H1 (cell line): ENCODE measurements around the gene PRKAR1B. TPM values are rescaled to one million over a fixed set of nuclear protein-coding genes. Genes with fewer than 3 reads are reported as not detected.

Source experiments
- CTCF ChIA-PET: fragments of 300-600 bp; sonication (Branson Sonifier 250); formaldehyde crosslinking; loops from one replicate; lab custom pipeline; 2021; ENCODE audit not compliant: partially characterized antibody; lab: Charles Lee
- POLR2A ChIA-PET: fragments of 300-600 bp; sonication (Branson Sonifier 250); formaldehyde crosslinking; loops from one replicate; lab custom pipeline; 2021; ENCODE audit warnings: inconsistent platforms; ENCODE audit not compliant: partially characterized antibody; lab: Charles Lee
- DNase-seq, 2 experiments: peaks; one replicate each; pipeline versions ENCODE4 v3.0.0 to v3.0.0-alpha.2; 2010 to 2022; ENCODE audit warnings: low spot score in 2 of 2, low read depth in 1 of 2, mixed read lengths in 1 of 2
- FAIRE-seq: peaks from 2 replicates; lab custom pipeline; 2011; peaks lifted over from hg19 to GRCh38; lab: Jason Lieb, UNC
- H2AFZ ChIP-seq: 2 replicates; pipeline ENCODE4 v1.8.1; 2012; ENCODE audit warnings: low read length, inconsistent platforms
- H2AK5ac ChIP-seq: 2 replicates; pipeline ENCODE4 v1.6.1; 2013; ENCODE audit warnings: low read depth, low read length
- H2BK120ac ChIP-seq: replicated peaks from 2 replicates; pipeline ENCODE3; 2013; ENCODE audit warnings: low read depth, low read length, inconsistent platforms
- H2BK12ac ChIP-seq: 2 replicates; pipeline ENCODE4 v1.6.1; 2013; ENCODE audit warnings: low read depth, low read length
- H2BK15ac ChIP-seq: 2 replicates; pipeline ENCODE4 v1.6.1; 2013; ENCODE audit warnings: low read length
- H2BK20ac ChIP-seq: 2 replicates; pipeline ENCODE4 v1.6.1; 2013; ENCODE audit warnings: low read length
- H2BK5ac ChIP-seq: 2 replicates; pipeline ENCODE4 v1.6.1; 2013; ENCODE audit warnings: low read depth, low read length
- H3K14ac ChIP-seq: 2 replicates; pipeline ENCODE4 v1.6.1; 2013; ENCODE audit warnings: inconsistent platforms; ENCODE audit not compliant: insufficient read length
- H3K18ac ChIP-seq: 2 replicates; pipeline ENCODE4 v1.6.1; 2013; ENCODE audit warnings: low read length; ENCODE audit errors: extremely low read depth
- H3K23ac ChIP-seq: 2 replicates; pipeline ENCODE4 v1.6.1; 2013; ENCODE audit warnings: inconsistent platforms; ENCODE audit not compliant: insufficient read length
- H3K23me2 ChIP-seq: 2 replicates; pipeline ENCODE4 v1.6.1; 2013; ENCODE audit warnings: low read depth, low read length
- H3K27ac ChIP-seq: 2 replicates; pipeline ENCODE4 v1.6.1; 2011; ENCODE audit warnings: low read depth, low read length, inconsistent platforms
- H3K27me3 ChIP-seq, 4 experiments: replicated peaks in 1 of 4; 1 replicate in 1 of 4; 2 replicates in 3 of 4; pipeline versions ENCODE4 v1.6.1 to v1.8.1; 2011 to 2013; ENCODE audit warnings: low read length in 3 of 4, mild to moderate bottlenecking in 3 of 4, inconsistent platforms in 2 of 4, mixed read lengths in 2 of 4, moderate library complexity in 1 of 4; ENCODE audit not compliant: control insufficient read depth in 3 of 4, insufficient read depth in 3 of 4; ENCODE audit errors: extremely low read depth in 1 of 4
- H3K36me3 ChIP-seq, 4 experiments: 2 replicates each; pipeline versions ENCODE4 v1.6.1 to v1.8.1; 2011 to 2013; ENCODE audit warnings: mild to moderate bottlenecking in 4 of 4, low read length in 3 of 4, moderate library complexity in 2 of 4, control low read depth in 1 of 4, inconsistent platforms in 1 of 4; ENCODE audit not compliant: insufficient read depth in 4 of 4, control insufficient read depth in 2 of 4
- H3K4ac ChIP-seq: replicated peaks from 2 replicates; pipeline ENCODE3; 2013; ENCODE audit warnings: low read length, low read depth, mixed read lengths, inconsistent platforms; ENCODE audit not compliant: insufficient read length
- H3K4me1 ChIP-seq, 4 experiments: replicated peaks in 1 of 4; 1 replicate in 1 of 4; 2 replicates in 3 of 4; pipeline versions ENCODE4 v1.6.1 to v1.8.1; 2011 to 2013; ENCODE audit warnings: low read length in 3 of 4, inconsistent platforms in 2 of 4, mixed read lengths in 1 of 4; ENCODE audit not compliant: insufficient read depth in 4 of 4, control insufficient read depth in 3 of 4
- H3K4me2 ChIP-seq, 2 experiments: 2 replicates each; pipeline versions ENCODE4 v1.6.1 to v1.8.1; 2011 to 2013; ENCODE audit warnings: low read depth in 2 of 2, low read length in 2 of 2, control low read depth in 1 of 2, inconsistent platforms in 1 of 2, mild to moderate bottlenecking in 1 of 2; ENCODE audit not compliant: insufficient read depth in 1 of 2
- H3K4me3 ChIP-seq, 4 experiments: fragments of 200-600, 300-600 bp in 1 of 4; sonication (generic), shearing (Covaris generic), sonication (Bioruptor Twin) in 1 of 4; 2 replicates each; pipeline versions ENCODE4 v1.5.1 to v1.8.1; 2011 to 2016; ENCODE audit warnings: low read length in 4 of 4, low read depth in 3 of 4, control low read depth in 2 of 4, inconsistent platforms in 2 of 4, mild to moderate bottlenecking in 2 of 4, mixed read lengths in 1 of 4, moderate library complexity in 1 of 4; ENCODE audit not compliant: insufficient read depth in 2 of 4; ENCODE audit errors: extremely low read depth in 1 of 4
- H3K56ac ChIP-seq: replicated peaks from 2 replicates; pipeline ENCODE3; 2013; ENCODE audit warnings: low read depth, mild to moderate bottlenecking, mixed read lengths, low read length, inconsistent platforms; ENCODE audit not compliant: insufficient read length
- H3K79me1 ChIP-seq: 2 replicates; pipeline ENCODE4 v1.6.1; 2013; ENCODE audit warnings: low read depth, low read length, control low read depth
- H3K79me2 ChIP-seq, 2 experiments: 2 replicates each; pipeline versions ENCODE4 v1.6.1 to v1.8.1; 2012 to 2013; ENCODE audit warnings: low read length in 2 of 2, mild to moderate bottlenecking in 2 of 2, inconsistent platforms in 1 of 2; ENCODE audit not compliant: insufficient read depth in 2 of 2, control insufficient read depth in 1 of 2
- H3K9ac ChIP-seq, 4 experiments: replicated peaks in 1 of 4; 1 replicate in 1 of 4; 2 replicates in 3 of 4; pipeline versions ENCODE4 v1.6.1 to v1.8.1; 2011 to 2013; ENCODE audit warnings: low read depth in 3 of 4, low read length in 3 of 4, control low read depth in 2 of 4, mild to moderate bottlenecking in 2 of 4, moderate library complexity in 2 of 4, inconsistent platforms in 1 of 4; ENCODE audit errors: extremely low read depth in 1 of 4
- H3K9me3 ChIP-seq, 2 experiments: 2 replicates each; pipeline versions ENCODE4 v1.6.1 to v1.8.1; 2012 to 2013; ENCODE audit warnings: mild to moderate bottlenecking in 2 of 2, moderate library complexity in 2 of 2, control low read depth in 1 of 2, inconsistent platforms in 1 of 2, low read depth in 1 of 2, low read length in 1 of 2, mixed read lengths in 1 of 2; ENCODE audit not compliant: insufficient read depth in 2 of 2
- H4K20me1 ChIP-seq, 2 experiments: replicated peaks in 1 of 2; 2 replicates each; pipeline versions ENCODE3 to v1.8.1; 2011 to 2013; ENCODE audit warnings: inconsistent platforms in 2 of 2, low read length in 2 of 2, mild to moderate bottlenecking in 1 of 2; ENCODE audit not compliant: insufficient read depth in 2 of 2, control insufficient read depth in 1 of 2
- H4K5ac ChIP-seq: 2 replicates; pipeline ENCODE4 v1.6.1; 2013; ENCODE audit warnings: low read length, low read depth, mixed read lengths, inconsistent platforms; ENCODE audit not compliant: insufficient read length
- H4K8ac ChIP-seq: 2 replicates; pipeline ENCODE4 v1.8.0; 2013; ENCODE audit warnings: mild to moderate bottlenecking, moderate library complexity, low read length, inconsistent platforms; ENCODE audit not compliant: insufficient read depth; ENCODE audit errors: extremely low read depth
- H4K91ac ChIP-seq: replicated peaks from 2 replicates; pipeline ENCODE3; 2013; ENCODE audit warnings: low read length, mixed read lengths, inconsistent platforms; ENCODE audit not compliant: insufficient read length
- BCL11A ChIP-seq, 2 experiments: IDR thresholded peaks; one replicate each; pipeline ENCODE4 v1.6.1; 2011; ENCODE audit warnings: low read depth in 2 of 2, low read length in 2 of 2, mild to moderate bottlenecking in 2 of 2
- CHD2 ChIP-seq: IDR thresholded peaks from 2 replicates; pipeline ENCODE4 v1.6.1; 2012; ENCODE audit warnings: low read length, improper control_type of control experiment
- NANOG ChIP-seq: IDR thresholded peaks from 2 replicates; pipeline ENCODE4 v1.6.1; 2011; ENCODE audit warnings: low read length, low read depth, mild to moderate bottlenecking, inconsistent platforms; ENCODE audit not compliant: insufficient read depth, poor library complexity, severe bottlenecking
- SIN3A ChIP-seq, 2 experiments: IDR thresholded peaks in 1 of 2; conservative IDR thresholded peaks in 1 of 2; 2 replicates each; pipeline ENCODE4 v1.6.1; 2011 to 2012; ENCODE audit warnings: low read length in 2 of 2, improper control_type of control experiment in 1 of 2, low read depth in 1 of 2, mild to moderate bottlenecking in 1 of 2
- SUZ12 ChIP-seq: fragments of 200-600 bp; sonication (generic); IDR thresholded peaks from 2 replicates; pipeline ENCODE4 v1.6.1; 2012; ENCODE audit warnings: mild to moderate bottlenecking, inconsistent platforms, low read length, moderate library complexity, mixed read lengths
- WGBS, 2 experiments: shearing (Covaris generic) in 1 of 2; methylation state at CpG; one replicate each; pipeline versions ENCODE4 v1.1.6 to v1.1.7; 2013 to 2015; ENCODE audit warnings: low lambda C conversion rate in 2 of 2, mixed read lengths in 2 of 2, inconsistent platforms in 1 of 2, low coverage in 1 of 2, missing lambda C conversion rate in 1 of 2; ENCODE audit not compliant: insufficient replicate concordance in 2 of 2, insufficient coverage in 1 of 2, insufficient read length in 1 of 2; ENCODE audit errors: extremely low coverage in 1 of 2, missing lambda C conversion rate in 1 of 2; 5-methylcytosine and 5-hydroxymethylcytosine counted together
- polyA plus RNA-seq, 7 experiments: library from polyadenylated mRNA; depleted of rRNA in 3 of 7; stranded (reverse) in 5 of 7; unstranded in 2 of 7; fragments of >200 nt in 5 of 7; fragments of 200-250 nt in 2 of 7; gene quantifications; 1 replicate in 5 of 7; 2 replicates in 1 of 7; 4 replicates in 1 of 7; pipeline versions ENCODE4 v1.2.1 to v1.2.3, GENCODE V29; 2011 to 2013; ENCODE audit warnings: missing spikeins in 2 of 7, mixed read lengths in 2 of 7
- total RNA-seq: library from RNA; stranded (reverse); fragmentation: NEBNext Ultra II Directional; extraction: Animal tissue kit (Norgen Biotek cat#: 25700); gene quantifications from 2 replicates; pipeline ENCODE4 v1.2.1, GENCODE V29; 2021

The PRKAR1B gene
- total and polyA plus RNA-seq, 2 of the 8 experiments (the other 6 are each of a cell fraction or from before 2014, with no cell fraction given), result 12.3 to 55.7 TPM

DNA sequence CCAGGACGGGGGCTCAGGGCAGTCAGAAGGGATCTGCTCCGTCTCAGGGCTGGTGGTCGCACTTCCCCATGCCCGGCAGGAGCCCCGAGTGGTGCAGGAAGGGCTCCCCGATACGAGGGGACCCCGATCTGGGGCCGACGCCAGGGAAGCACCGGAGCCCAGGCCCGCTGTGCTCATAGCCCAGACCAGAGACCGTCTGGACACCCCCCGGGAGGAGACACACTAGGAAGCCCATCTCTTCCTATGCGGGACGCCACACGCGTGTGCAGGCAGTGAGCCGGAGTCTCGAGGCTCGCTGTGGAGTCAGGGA lies 167.7 kb downstream of the PRKAR1B start:
- 97% methylated on average over 21 of the region's 21 CpGs; no CpG with 5 or more reads in 1 of the 2 experiments for WGBS, 2 experiments
- no peak for FAIRE-seq

More for the DNA sequence above, 167.7 kb downstream of the PRKAR1B start:
- H4K8ac ChIP-seq, result peak overlapping the region; percentile 79; the same call in 1 of the 2 replicates
- H3K4me1 ChIP-seq, result peaks cover 0 to 4% (median under 1%) of the 10 kb centered on the region in 4 experiments; a peak in 1 of 7 replicates
- H3K18ac ChIP-seq, result no peak overlapping the region
- no peak overlapping the region for H2BK20ac ChIP-seq
- H3K27ac ChIP-seq, result no peak overlapping the region
- H2BK12ac ChIP-seq, result no peak overlapping the region
- H3K79me1 ChIP-seq, result 0 out of 2 replicates have a peak, but pooled peaks cover 4% of the 10 kb centered on the region
- no peak overlapping the region for H2AK5ac ChIP-seq
- H3K79me2 ChIP-seq, result no peaks in the 10 kb centered on the region
- H3K4me3 ChIP-seq, result no peak overlapping the region
- H3K4ac ChIP-seq, result no peak overlapping the region
- H3K23me2 ChIP-seq, result peaks cover 2% of the 10 kb centered on the region; the same call in 1 of the 2 replicates
- no peak overlapping the region for H3K4me2 ChIP-seq
- TF ChIP-seq SUZ12 (no peak), CHD2 (no peak), BCL11A (IDR thresholded peaks at IDR 0.05; ENCODE audit: low read depth in 2 of 2, low read length in 2 of 2) (no peak), NANOG (no peak), SIN3A (conservative IDR thresholded peaks at IDR 0.05 in 1 of 2, IDR thresholded peaks at IDR 0.05 in 1 of 2; ENCODE audit: low read depth in 1 of 2, low read length in 2 of 2) (no peak)
- TF ChIP-seq, all 59 proteins: peak for 0
- Histone ChIP-seq H3K23ac (no peak overlapping the region), H3K56ac (no peak overlapping the region), H4K5ac (no peak overlapping the region), H3K9me3 (peaks cover 0 to 5% of the 10 kb centered on the region in 2 experiments; a peak in 1 of 4 replicates), H2BK5ac (no peak overlapping the region), H4K91ac (no peak overlapping the region), H2BK120ac (no peak overlapping the region), H2AFZ (no peak overlapping the region), H2BK15ac (no peak overlapping the region), H3K14ac (no peak overlapping the region), H3K27me3 (no peaks in the 10 kb centered on the region), H3K36me3 (no peaks in the 10 kb centered on the region), H3K9ac (no peak overlapping the region), H4K20me1 (peaks cover 3 to 7% of the 10 kb centered on the region in 2 experiments)
- POLR2A ChIA-PET, result no interaction called here
- CTCF ChIA-PET, result no interaction called here
- no peak for DNase-seq
